Ishikawa (cell line): ENCODE measurements around the gene VPS39.

Experiments used
- RAD21 ChIP-seq: IDR thresholded peaks from 2 replicates; pipeline ENCODE4 v1.6.1; 2012; ENCODE audit warnings: low read depth
- TCF12 ChIP-seq: IDR thresholded peaks from 2 replicates; pipeline ENCODE4 v1.6.1; 2012; ENCODE audit warnings: low read depth
- YY1 ChIP-seq: IDR thresholded peaks from 2 replicates; pipeline ENCODE4 v1.6.1; 2012; ENCODE audit warnings: low read depth
- ZBTB7A ChIP-seq: IDR thresholded peaks from 2 replicates; pipeline ENCODE4 v1.6.1; 2012; ENCODE audit warnings: low read depth
- TF ChIP-seq, protein P1 (sequence below): IDR thresholded peaks from 2 replicates; pipeline ENCODE4 v1.6.1; 2012
- TF ChIP-seq, protein P2 (sequence below): IDR thresholded peaks from 2 replicates; pipeline ENCODE4 v1.6.1; 2012

DNA sequence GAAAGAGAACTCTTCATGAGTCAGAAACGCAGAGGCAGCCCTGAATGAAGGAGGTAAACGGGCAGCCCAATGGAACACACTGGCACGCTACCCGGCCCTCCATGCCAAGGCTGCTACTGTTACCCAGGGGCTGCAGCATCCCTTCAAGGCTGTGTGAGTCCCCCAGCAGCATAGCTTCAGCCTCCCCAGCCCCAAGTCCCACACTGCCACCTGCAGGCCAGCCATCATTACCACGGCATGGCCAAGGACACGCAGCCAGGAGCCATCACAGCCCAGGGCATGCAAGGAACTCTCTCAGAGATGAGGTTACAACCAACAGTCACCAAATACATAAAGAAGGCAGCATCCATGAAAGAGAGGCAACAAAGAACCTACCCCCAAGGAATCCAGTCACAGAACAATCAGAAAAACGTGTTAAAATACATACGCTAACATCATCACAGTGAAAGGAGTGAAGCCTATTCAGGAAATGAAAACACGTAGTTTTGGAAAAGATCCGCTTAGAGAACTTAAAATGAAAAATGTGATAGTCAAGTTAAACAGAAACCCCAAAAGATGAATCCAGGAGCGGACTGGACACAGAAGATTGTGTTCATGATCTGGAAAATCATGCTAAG is 74.1 kb downstream of the VPS39 start:
- peak; percentile 38; the same call in 1 of the 2 replicates for TF ChIP-seq YY1
- TF ChIP-seq, protein P1, sequence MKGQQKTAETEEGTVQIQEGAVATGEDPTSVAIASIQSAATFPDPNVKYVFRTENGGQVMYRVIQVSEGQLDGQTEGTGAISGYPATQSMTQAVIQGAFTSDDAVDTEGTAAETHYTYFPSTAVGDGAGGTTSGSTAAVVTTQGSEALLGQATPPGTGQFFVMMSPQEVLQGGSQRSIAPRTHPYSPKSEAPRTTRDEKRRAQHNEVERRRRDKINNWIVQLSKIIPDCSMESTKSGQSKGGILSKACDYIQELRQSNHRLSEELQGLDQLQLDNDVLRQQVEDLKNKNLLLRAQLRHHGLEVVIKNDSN, result no peak
- no peak for TF ChIP-seq TCF12
- TF ChIP-seq, protein P2, sequence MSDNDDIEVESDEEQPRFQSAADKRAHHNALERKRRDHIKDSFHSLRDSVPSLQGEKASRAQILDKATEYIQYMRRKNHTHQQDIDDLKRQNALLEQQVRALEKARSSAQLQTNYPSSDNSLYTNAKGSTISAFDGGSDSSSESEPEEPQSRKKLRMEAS, result no peak
- no peak for TF ChIP-seq ZBTB7A
- peak; percentile 88 for TF ChIP-seq RAD21
